Thyroid gland (tissue), 4 donors: ENCODE data around the gene DEFB128.

Experiments
- CTCF ChIP-seq, 6 experiments: fragments of 200-600 bp in 3 of 6; fragments of 450-650 bp in 3 of 6; sonication (generic) in 3 of 6; IDR thresholded peaks; one replicate each; pipeline ENCODE4 v1.5.1; 2016 to 2019; ENCODE audit warnings: antibody characterized with exemption in 6 of 6, mild to moderate bottlenecking in 2 of 6, inconsistent platforms in 1 of 6, moderate library complexity in 1 of 6
- POLR2A ChIP-seq, 2 donors: fragments of 450-650 bp; IDR thresholded peaks; one replicate each; pipeline ENCODE4 v1.6.1; 2017; ENCODE audit warnings: antibody characterized with exemption in 2 of 2, mild to moderate bottlenecking in 2 of 2, moderate library complexity in 1 of 2

GRCh38 chr20:199996-200395, 10.5 kb upstream of the DEFB128 start:
- TF ChIP-seq CTCF (IDR thresholded peaks at IDR 0.05): no peak
- no peak for TF ChIP-seq POLR2A (IDR thresholded peaks at IDR 0.05)
